GM19239 (cell line): ENCODE data around the gene COL6A1.

Experiments used
- DNase-seq: peaks from one replicate; pipeline ENCODE4 v3.0.0; 2011; ENCODE audit warnings: low spot score; ENCODE audit not compliant: insufficient read length
- FAIRE-seq: peaks from 2 replicates; lab custom pipeline; 2011; peaks lifted over from hg19 to GRCh38; lab: Jason Lieb, UNC

Gene COL6A1

DNA sequence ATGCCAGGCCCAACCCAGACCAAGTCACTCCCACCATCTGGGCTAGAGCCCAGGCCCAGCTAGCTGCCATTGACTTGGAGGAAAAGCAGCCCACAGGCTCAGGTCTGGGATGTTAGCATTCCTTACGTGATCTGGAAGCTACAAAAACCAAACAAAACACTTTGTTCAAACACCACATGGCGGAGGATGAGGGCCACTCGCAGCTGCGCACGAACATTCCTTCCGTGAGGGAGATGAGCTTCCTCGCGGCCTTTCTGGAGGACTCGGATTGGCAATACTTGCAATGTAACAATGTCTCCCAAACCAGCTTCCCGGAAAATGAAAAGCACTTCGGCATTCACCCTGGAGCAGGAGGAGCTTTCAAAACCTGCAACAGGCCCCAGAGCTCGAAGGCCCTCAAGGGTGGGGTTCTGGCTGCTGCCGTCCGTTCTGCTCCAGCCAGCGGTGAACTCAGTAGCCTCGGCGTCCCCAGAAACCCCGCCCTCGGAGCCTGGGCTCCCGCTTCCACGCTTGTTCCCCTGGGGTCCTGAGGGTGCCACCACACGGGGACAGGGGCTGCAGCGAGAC, 40.5 kb downstream of the COL6A1 start:
- DNase-seq (no peak), FAIRE-seq (no peak)

DNA sequence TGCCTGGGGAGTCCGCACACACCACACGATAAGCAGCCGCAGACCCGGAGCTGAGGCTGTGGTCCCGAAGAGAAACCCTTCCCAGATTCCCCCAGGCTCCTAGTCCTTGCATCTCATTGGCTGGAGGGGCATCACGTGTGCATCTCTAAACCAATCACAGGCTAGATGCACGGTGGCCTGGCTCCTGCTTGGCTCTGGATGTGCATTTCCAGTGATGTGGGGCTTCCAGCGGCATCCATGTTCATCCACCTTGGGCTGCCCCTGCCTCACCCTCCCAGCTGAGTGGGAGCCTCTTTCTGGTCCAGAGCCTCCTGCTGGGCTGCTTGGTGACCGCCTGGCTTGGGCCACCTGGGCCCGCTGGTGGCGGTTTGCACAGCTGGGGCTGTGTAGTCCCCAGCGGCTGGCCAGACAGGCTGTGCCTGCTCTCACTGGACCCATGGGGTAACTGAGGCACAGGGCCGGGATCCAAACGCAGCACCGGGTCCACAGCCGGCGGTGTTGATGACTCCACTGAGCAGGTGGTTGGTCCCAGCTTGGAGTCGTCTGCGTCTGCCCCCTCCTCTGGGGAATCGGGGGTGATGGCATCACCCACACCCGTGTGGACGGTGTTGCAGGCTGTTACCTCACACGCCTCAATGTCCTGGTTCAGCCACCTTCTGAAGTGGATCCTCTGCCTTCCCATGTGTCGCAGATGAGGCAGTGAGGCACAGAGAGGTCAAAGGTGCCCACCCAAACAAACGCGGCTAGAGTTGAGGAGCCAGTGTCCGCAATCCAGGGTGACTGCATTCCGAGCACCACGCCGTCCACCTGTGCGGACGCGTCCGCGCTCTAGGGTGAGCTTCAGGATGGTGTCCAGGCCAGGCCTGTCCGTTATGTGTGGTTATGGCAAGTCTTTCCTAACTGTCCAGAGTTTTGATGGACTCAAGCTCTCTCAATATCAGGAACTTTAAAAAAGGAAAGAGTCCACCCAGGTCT, 41.3 kb downstream of the COL6A1 start:
- no peak for FAIRE-seq
- DNase-seq: no peak

DNA sequence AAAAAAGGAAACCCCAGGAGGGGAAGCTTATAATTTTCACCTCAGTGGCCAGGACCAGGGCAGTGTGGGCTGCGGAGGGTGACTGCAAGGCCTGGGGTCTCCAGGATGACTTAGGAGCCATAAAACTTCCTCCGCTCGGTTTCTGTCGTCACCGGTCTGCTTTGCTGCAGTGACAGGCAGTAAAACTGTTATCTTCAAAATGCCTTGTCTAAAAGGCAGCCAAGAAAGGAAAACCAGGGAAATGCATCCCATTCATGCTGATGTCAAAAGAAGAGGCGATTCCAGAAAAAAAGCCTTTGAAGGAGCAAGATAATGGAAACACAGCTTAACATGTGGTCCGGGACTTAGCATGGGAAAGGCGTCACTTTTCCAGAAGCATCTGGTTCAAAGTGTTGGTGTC, 42.0 kb downstream of the COL6A1 start:
- DNase-seq: no peak
- no peak for FAIRE-seq

DNA sequence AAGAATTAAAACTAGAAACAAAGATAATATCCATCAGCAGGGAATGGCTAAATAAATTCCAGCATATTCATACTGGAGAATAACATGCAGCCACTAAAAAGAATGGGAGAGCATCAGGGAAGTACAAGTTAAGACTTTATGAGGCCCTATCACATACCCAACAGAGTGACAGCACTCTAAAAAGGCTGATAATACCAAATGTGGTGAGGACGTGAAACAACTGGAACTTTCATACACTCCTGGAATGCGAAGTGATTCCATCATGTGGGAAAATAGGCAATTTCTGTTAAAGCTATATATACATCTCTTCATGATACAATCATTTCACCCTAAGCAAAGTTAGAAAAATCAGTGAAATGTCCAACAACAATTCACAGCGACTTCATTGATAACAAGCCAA, 42.6 kb downstream of the COL6A1 start:
- FAIRE-seq: no peak

GRCh38 chr21:46025113-46025770, 43.7 kb downstream of the COL6A1 start:
- DNase-seq: no peak
- no peak for FAIRE-seq

More for the DNA sequence above, 42.6 kb downstream of the COL6A1 start:
- DNase-seq: no peak

- FAIRE-seq: no peak
These were observed 46.4 kb downstream of the COL6A1 start for GRCh38 chr21:46027851-46028493.

GRCh38 chr21:46028573-46029091, 47.1 kb downstream of the COL6A1 start:
- no peak for FAIRE-seq
- no peak for DNase-seq

More at GRCh38 chr21:46027851-46028493, 46.4 kb downstream of the COL6A1 start:
- no peak for DNase-seq

DNA sequence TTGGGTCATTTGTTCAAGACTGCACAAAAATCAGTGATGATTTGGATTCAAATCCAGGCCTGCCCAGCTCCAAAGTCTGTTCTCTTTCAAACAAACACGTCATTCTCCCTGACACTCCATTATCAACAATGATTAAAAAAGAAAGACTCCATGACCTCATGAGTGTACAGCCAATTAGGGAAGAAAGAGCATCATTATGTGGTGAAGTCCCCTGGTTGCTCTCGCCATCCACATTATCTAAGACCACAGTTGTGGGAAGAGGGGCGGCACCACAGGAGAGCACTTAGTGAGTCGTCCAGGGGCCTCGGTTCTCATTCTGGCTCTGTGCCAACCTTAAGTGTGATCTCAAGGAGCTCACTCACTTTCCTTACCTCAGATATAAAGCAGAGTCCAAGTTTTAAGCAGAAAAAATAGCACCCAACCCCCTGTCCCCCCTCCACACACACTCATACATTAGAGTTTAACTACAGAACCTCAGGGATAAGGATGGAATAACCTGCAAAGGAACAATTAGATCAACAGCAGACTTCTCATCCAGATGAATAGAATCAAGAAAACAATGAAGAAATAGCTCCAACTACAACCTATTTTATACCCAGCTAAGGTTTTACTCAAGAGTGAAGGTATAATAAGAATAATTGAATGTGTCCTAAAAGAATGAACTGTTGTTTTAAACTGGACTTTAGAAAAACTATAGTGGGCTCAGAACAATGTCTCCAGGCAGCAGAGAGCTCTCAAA, 47.8 kb downstream of the COL6A1 start:
- FAIRE-seq (no peak), DNase-seq (no peak)

- FAIRE-seq: no peak
- no peak for DNase-seq
These were observed 49.9 kb downstream of the COL6A1 start for GRCh38 chr21:46031484-46031883.

DNA sequence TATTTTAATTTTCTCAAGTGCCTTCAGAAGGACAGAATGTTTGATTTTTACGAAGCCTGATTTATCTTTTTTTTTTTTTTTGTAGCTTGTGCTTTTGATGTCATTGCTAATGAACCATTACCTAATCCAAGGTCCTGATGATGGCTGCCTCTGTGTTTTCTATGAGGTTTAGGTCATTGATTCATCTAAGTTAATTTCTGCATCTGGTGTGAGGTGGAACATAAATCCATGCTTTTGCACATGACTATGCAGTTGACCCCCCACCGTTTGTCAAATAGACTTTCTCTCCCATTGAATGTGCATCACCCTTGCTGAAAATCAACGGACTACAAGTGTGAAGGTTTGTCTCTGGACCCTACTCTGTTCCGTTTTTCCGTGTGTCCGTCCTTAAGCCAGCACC, 50.5 kb downstream of the COL6A1 start:
- no peak for DNase-seq
- FAIRE-seq: no peak

DNA sequence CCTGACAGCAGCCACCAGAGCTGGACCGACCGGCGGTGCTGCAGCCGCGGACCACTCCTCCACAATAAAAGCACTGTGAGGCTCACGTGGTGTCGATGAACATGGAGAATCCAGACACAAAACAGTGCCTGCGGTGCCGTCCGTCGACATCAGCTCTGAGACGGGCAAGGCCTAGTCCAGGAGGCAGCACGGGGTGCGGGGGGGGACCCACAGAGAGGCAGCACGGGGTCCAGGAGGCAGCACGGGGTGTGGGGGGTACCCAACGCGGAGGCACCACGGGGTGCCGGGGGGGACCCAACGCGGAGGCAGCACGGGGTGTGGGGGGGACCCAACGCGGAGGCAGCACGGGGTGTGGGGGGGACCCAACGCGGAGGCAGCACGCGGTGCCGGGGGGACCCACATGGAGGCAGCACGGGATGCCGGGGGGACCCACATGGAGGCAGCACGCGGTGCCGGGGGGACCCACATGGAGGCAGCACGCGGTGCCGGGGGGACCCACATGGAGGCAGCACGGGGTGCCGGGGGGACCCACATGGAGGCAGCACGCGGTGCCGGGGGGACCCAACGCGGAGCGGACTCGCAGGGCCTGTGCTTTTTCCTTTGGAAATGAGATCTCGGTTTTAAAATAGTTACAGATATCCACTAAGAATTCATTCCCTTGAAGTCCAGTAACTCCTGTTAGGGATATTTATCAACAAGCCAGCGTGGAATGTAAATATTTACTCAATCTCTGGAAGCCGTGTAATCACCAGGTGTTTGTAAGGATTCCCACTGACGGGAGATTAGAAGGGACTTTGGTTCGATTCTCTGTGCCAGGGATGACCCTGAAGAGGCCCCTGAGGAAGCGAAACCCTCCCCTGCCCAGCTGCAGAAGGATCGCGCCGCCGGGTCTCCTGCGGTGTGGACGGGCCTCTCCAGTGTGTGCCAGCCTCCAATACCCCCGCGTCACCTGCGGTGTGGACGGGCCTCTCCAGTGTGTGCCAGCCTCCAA, 52.1 kb downstream of the COL6A1 start:
- FAIRE-seq (no peak), DNase-seq (no peak)

GRCh38 chr21:46035809-46036695, 54.5 kb downstream of the COL6A1 start:
- DNase-seq: no peak

GRCh38 chr21:46036696-46037330, 55.2 kb downstream of the COL6A1 start:
- DNase-seq (no peak), FAIRE-seq (no peak)

More at GRCh38 chr21:46035809-46036695, 54.5 kb downstream of the COL6A1 start:
- FAIRE-seq: no peak

- no peak for DNase-seq
- no peak for FAIRE-seq
These were observed 56.1 kb downstream of the COL6A1 start for GRCh38 chr21:46037331-46038325.

DNA sequence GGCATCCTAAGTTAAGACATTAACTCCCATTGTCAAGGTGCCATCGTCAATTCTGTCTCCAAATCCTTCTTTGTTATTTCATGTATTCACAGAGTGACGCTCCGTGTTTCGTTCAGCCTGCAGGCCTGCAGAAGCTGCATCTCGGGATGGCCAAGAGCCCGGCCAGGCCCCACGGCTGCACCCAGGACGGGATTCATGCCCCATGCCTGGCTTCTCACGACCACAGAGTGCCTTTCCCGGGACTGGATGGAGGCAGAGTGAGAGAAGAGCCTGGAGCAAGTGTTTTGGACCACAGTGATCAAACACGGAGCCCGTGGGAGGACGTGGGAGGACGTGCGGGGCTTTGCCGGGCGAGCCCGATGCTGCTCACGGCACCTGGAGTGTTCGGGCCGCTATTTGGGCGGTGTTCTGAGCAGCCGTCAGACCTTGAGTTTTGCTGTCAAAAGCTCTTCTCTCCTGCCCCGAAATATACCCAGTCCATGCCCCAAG, 56.8 kb downstream of the COL6A1 start:
- no peak for DNase-seq
- no peak for FAIRE-seq
